GM12878 (cell line): ENCODE results near the gene SPIB. TPM values are rescaled to one million over a fixed set of nuclear protein-coding genes. Genes with fewer than 3 reads are reported as not detected.

Experiments used
- BCL3 ChIP-seq: IDR thresholded peaks from 2 replicates; pipeline ENCODE4 v1.6.1; 2011; ENCODE audit warnings: borderline replicate concordance, low read depth, mild to moderate bottlenecking, moderate library complexity, low read length; ENCODE audit not compliant: insufficient read depth, poor library complexity, severe bottlenecking
- EED ChIP-seq: sonication (generic); IDR thresholded peaks from 2 replicates; pipeline ENCODE4 v1.6.1; 2016; ENCODE audit warnings: antibody characterized with exemption, low read depth
- EP300 ChIP-seq, 2 experiments: fragments of 150-350 bp in 1 of 2; IDR thresholded peaks; 2 replicates each; pipeline ENCODE4 v1.6.1; 2011 to 2012; ENCODE audit warnings: low read depth in 2 of 2, low read length in 2 of 2, borderline replicate concordance in 1 of 2, improper control_type of control experiment in 1 of 2, inconsistent platforms in 1 of 2; ENCODE audit not compliant: control insufficient read depth in 1 of 2
- GABPA ChIP-seq: IDR thresholded peaks from 2 replicates; pipeline ENCODE4 v1.6.1; 2014; ENCODE audit warnings: antibody characterized with exemption, low read depth, mild to moderate bottlenecking, inconsistent platforms
- IKZF1 ChIP-seq: fragments of 450-650 bp; conservative IDR thresholded peaks from 2 replicates; pipeline ENCODE4 v1.6.1; 2017; ENCODE audit warnings: antibody characterized with exemption, mild to moderate bottlenecking
- KAT2A ChIP-seq: conservative IDR thresholded peaks from 2 replicates; pipeline ENCODE4 v1.6.1; 2011; ENCODE audit warnings: low read depth, low read length; ENCODE audit not compliant: control insufficient read depth
- NR2F1 ChIP-seq: fragments of 450-650 bp; conservative IDR thresholded peaks from 2 replicates; pipeline ENCODE4 v1.6.1; 2017; ENCODE audit warnings: mild to moderate bottlenecking
- POLR2A ChIP-seq: IDR thresholded peaks from 2 replicates; pipeline ENCODE4 v1.6.1; 2011; ENCODE audit warnings: low read depth, mild to moderate bottlenecking, low read length
- POLR2AphosphoS2 ChIP-seq: IDR thresholded peaks from 2 replicates; pipeline ENCODE4 v1.6.1; 2011; ENCODE audit warnings: low read depth, mild to moderate bottlenecking, low read length, improper control_type of control experiment, moderate library complexity
- POLR2AphosphoS5 ChIP-seq: IDR thresholded peaks from 2 replicates; pipeline ENCODE4 v1.6.1; 2011; ENCODE audit warnings: mild to moderate bottlenecking, low read length, inconsistent platforms
- RAD51 ChIP-seq: fragments of 450-650 bp; IDR thresholded peaks from 2 replicates; pipeline ENCODE4 v1.6.1; 2016; ENCODE audit warnings: moderate library complexity, mild to moderate bottlenecking, inconsistent platforms
- RFX5 ChIP-seq: IDR thresholded peaks from 2 replicates; pipeline ENCODE4 v1.6.1; 2011; ENCODE audit warnings: low read depth, low read length, improper control_type of control experiment
- SKIL ChIP-seq: fragments of 450-650 bp; IDR thresholded peaks from 2 replicates; pipeline ENCODE4 v1.6.1; 2017; ENCODE audit warnings: mild to moderate bottlenecking, low read depth, inconsistent platforms; ENCODE audit not compliant: poor library complexity, severe bottlenecking
- STAT1 ChIP-seq: fragments of 450-650 bp; conservative IDR thresholded peaks from 2 replicates; pipeline ENCODE4 v1.6.1; 2014; ENCODE audit warnings: antibody characterized with exemption, mild to moderate bottlenecking
- SUPT20H ChIP-seq: IDR thresholded peaks from 2 replicates; pipeline ENCODE4 v1.6.1; 2011; ENCODE audit warnings: low read depth, mild to moderate bottlenecking, low read length, moderate library complexity, borderline replicate concordance; ENCODE audit not compliant: control insufficient read depth
- USF1 ChIP-seq: IDR thresholded peaks from 2 replicates; pipeline ENCODE4 v1.6.1; 2011; ENCODE audit warnings: borderline replicate concordance, low read depth, mild to moderate bottlenecking, moderate library complexity, mixed read lengths, low read length; ENCODE audit not compliant: insufficient read depth; ENCODE audit errors: extremely low read length
- ZBTB33 ChIP-seq: fragments of 450-650 bp; IDR thresholded peaks from 2 replicates; pipeline ENCODE4 v1.6.1; 2017; ENCODE audit warnings: mild to moderate bottlenecking
- ZNF687 ChIP-seq: fragments of 450-650 bp; IDR thresholded peaks from 2 replicates; pipeline ENCODE4 v1.6.1; 2017; ENCODE audit warnings: mild to moderate bottlenecking, moderate library complexity
- polyA plus RNA-seq, 11 experiments: library from polyadenylated mRNA; depleted of rRNA in 4 of 11; unstranded in 6 of 11; stranded (reverse) in 5 of 11; fragments of >200 nt; fragmentation: Nextera tagmentation in 4 of 11; fragmentation: Illumina TruSeq in 1 of 11; extraction: Ambion mirVana in 4 of 11; extraction: Trizol in 1 of 11; gene quantifications; 1 replicate in 1 of 11; 2 replicates in 10 of 11; pipeline versions ENCODE4 v1.2.1 to v1.2.3, GENCODE V29; 2011 to 2016; ENCODE audit warnings: inconsistent platforms in 2 of 11, missing spikeins in 2 of 11, low read depth in 1 of 11
- total RNA-seq, 4 experiments: library from RNA; depleted of rRNA in 3 of 4; stranded (reverse); fragments of >200 nt in 3 of 4; fragmentation: Illumina TruSeq in 1 of 4; extraction: Trizol in 1 of 4; gene quantifications; 2 replicates each; pipeline versions ENCODE4 v1.2.1 to v1.2.3, GENCODE V29; 2013 to 2021

The SPIB gene
- total and polyA plus RNA-seq, 10 of the 15 experiments (the other 5 are each of a cell fraction or from before 2014, with no cell fraction given): 3.5 to 123 (median 56.0) TPM

GRCh38 chr19:50383852-50384684, 34.7 kb upstream of the SPIB start, which contains the start of gene POLD1 (continued):
- TF ChIP-seq ZNF687 (no peak), POLR2AphosphoS2 (peak; percentile 88), RFX5 (no peak), ZBTB33 (no peak), BCL3 (peak; percentile 22), POLR2A (peak; percentile 89), EP300 (IDR thresholded peaks at IDR 0.05; ENCODE audit: borderline replicate concordance in 1 of 2, control insufficient read depth in 1 of 2, low read depth in 2 of 2, low read length in 2 of 2) (no peak), RAD51 (no peak), POLR2AphosphoS5 (peak; percentile 69; the same call in 1 of the 2 replicates), USF1 (peak; percentile 1), SKIL (no peak), SUPT20H (no peak), EED (no peak), GABPA (no peak), IKZF1 (peak; percentile 42; the same call in 1 of the 2 replicates), STAT1 (no peak), KAT2A (no peak), NR2F1 (peak; percentile 97)
